HG03565 (cell line): ENCODE results near the gene ZNF385D.
"Not testable (repeated sequence)": the region's sequence is repeated elsewhere in the genome, so short reads cannot be mapped to it uniquely, and the experiment has no call there.

Experiments
- ATAC-seq: cut with Tn5 transposase; IDR thresholded peaks from one replicate; pipeline ENCODE4 v1.9.1; 2021; ENCODE audit warnings: mild to moderate bottlenecking, moderate library complexity; ENCODE audit not compliant: unreplicated experiment

Gene ZNF385D

GRCh38 chr3:21524133-21524532 is 226.9 kb downstream of the ZNF385D start:
- no peak for ATAC-seq

GRCh38 chr3:21520106-21520963 is 230.7 kb downstream of the ZNF385D start:
- no peak for ATAC-seq

GRCh38 chr3:21517184-21517583 is 233.8 kb downstream of the ZNF385D start:
- ATAC-seq: no peak

GRCh38 chr3:21515417-21515816 is 235.6 kb downstream of the ZNF385D start:
- no peak for ATAC-seq

GRCh38 chr3:21509731-21510470 is 241.1 kb downstream of the ZNF385D start:
- no peak for ATAC-seq

- no peak for ATAC-seq
Measured at GRCh38 chr3:21508246-21508645, 242.8 kb downstream of the ZNF385D start.

- ATAC-seq: no peak
Measured at GRCh38 chr3:21505711-21506460, 245.1 kb downstream of the ZNF385D start.

- no peak for ATAC-seq
Measured at GRCh38 chr3:21502656-21503055, 248.4 kb downstream of the ZNF385D start.

GRCh38 chr3:21500834-21501233 is 250.2 kb downstream of the ZNF385D start:
- ATAC-seq: no peak

- ATAC-seq: not testable (repeated sequence)
Measured at GRCh38 chr3:21490671-21491070, 260.3 kb downstream of the ZNF385D start.

GRCh38 chr3:21487520-21487919 is 263.5 kb downstream of the ZNF385D start:
- ATAC-seq: no peak

- not testable (repeated sequence) for ATAC-seq
Measured at GRCh38 chr3:21486024-21486935, 264.7 kb downstream of the ZNF385D start.

- ATAC-seq: no peak
Measured at GRCh38 chr3:21484828-21485144, 266.2 kb downstream of the ZNF385D start.

- ATAC-seq: no peak
Measured at GRCh38 chr3:21484057-21484827, 266.8 kb downstream of the ZNF385D start.

GRCh38 chr3:21481991-21482390 is 269.0 kb downstream of the ZNF385D start:
- no peak for ATAC-seq

GRCh38 chr3:21477541-21478288 is 273.3 kb downstream of the ZNF385D start:
- ATAC-seq: no peak

GRCh38 chr3:21466476-21466875 is 284.5 kb downstream of the ZNF385D start:
- no peak for ATAC-seq

- no peak for ATAC-seq
Measured at GRCh38 chr3:21464746-21465145, 286.3 kb downstream of the ZNF385D start.

- ATAC-seq: no peak
Measured at GRCh38 chr3:21463319-21463718, 287.7 kb downstream of the ZNF385D start.
